DMS79 treated with DMSO at 0.1 percent for 48 hours (cell line): Measurements from ENCODE around the gene KAT6B.

ENCODE experiments used
- DNase-seq: peaks from one replicate; lab custom pipeline; 2025; lab: John Stamatoyannopoulos, UW

The KAT6B gene

GRCh38 chr10:74955796-74956195 is 129.4 kb downstream of the KAT6B start:
- DNase-seq = no peak

GRCh38 chr10:74956555-74957111 is 130.2 kb downstream of the KAT6B start:
- DNase-seq = no peak

- DNase-seq = no peak
Observed at GRCh38 chr10:74957285-74957961, 131.0 kb downstream of the KAT6B start.

GRCh38 chr10:74958316-74958715 is 131.9 kb downstream of the KAT6B start:
- no peak for DNase-seq

GRCh38 chr10:74960670-74961069 is 134.3 kb downstream of the KAT6B start:
- DNase-seq = no peak

- no peak for DNase-seq
Observed at GRCh38 chr10:74962517-74962916, 136.1 kb downstream of the KAT6B start.

GRCh38 chr10:74963549-74963948 is 137.1 kb downstream of the KAT6B start:
- no peak for DNase-seq

- DNase-seq = peak; percentile 39
Observed at GRCh38 chr10:74967911-74968666, 141.7 kb downstream of the KAT6B start.

- DNase-seq = peak; percentile 31
Observed at GRCh38 chr10:74968667-74969061, 142.3 kb downstream of the KAT6B start.

GRCh38 chr10:74969093-74969492 is 142.7 kb downstream of the KAT6B start:
- DNase-seq = no peak

GRCh38 chr10:74969530-74969929 is 143.1 kb downstream of the KAT6B start:
- DNase-seq = no peak

- no peak for DNase-seq
Observed at GRCh38 chr10:74973741-74974392, 147.5 kb downstream of the KAT6B start.

- DNase-seq = no peak
Observed at GRCh38 chr10:74975758-74976157, 149.4 kb downstream of the KAT6B start.

GRCh38 chr10:74976565-74976964 is 150.2 kb downstream of the KAT6B start:
- DNase-seq = no peak

GRCh38 chr10:74977072-74977471 is 150.7 kb downstream of the KAT6B start:
- DNase-seq = no peak

GRCh38 chr10:74977913-74978847 is 151.8 kb downstream of the KAT6B start:
- DNase-seq = no peak

GRCh38 chr10:74981831-74982633 is 155.6 kb downstream of the KAT6B start:
- no peak for DNase-seq

GRCh38 chr10:74982634-74982982 is 156.2 kb downstream of the KAT6B start:
- no peak for DNase-seq

GRCh38 chr10:74983383-74983782 is 157.0 kb downstream of the KAT6B start:
- no peak for DNase-seq

- no peak for DNase-seq
Observed at GRCh38 chr10:74987339-74988053, 161.1 kb downstream of the KAT6B start.
